HCT116 (cell line): ENCODE measurements around the gene SLC40A1. TPM values are rescaled to one million over a fixed set of nuclear protein-coding genes. Genes with fewer than 3 reads are reported as not detected.

ENCODE experiments used
- ATAC-seq: fragments of 200-7000 bp; cut with Tn5 transposase; 2 replicates; pipeline ENCODE4 v1.9.1; 2020; ENCODE audit warnings: mild to moderate bottlenecking, moderate library complexity
- BruUV-seq: library from RNA; stranded (reverse); fragments of 400-500 nt; replicated peaks from 2 replicates; lab custom pipeline; 2021; lab: Mats Ljungman, UMichigan
- CTCF ChIA-PET: fragments of 300-600 bp; sonication (Branson Sonifier 250); formaldehyde crosslinking; loops from one replicate; lab custom pipeline; 2021; ENCODE audit warnings: antibody characterized with exemption; lab: Charles Lee
- POLR2A ChIA-PET: fragments of 300-600, 350-600 bp; sonication (Branson Sonifier 250); formaldehyde crosslinking; loops from one replicate; lab custom pipeline; 2021; ENCODE audit warnings: antibody characterized with exemption; lab: Charles Lee
- RAD21 ChIA-PET, 2 experiments: fragments of 300-600 bp; sonication (Branson Sonifier 250); formaldehyde crosslinking; loops; one replicate each; lab custom pipeline; 2023; ENCODE audit warnings: low total read pairs in 2 of 2; ENCODE audit not compliant: uncharacterized antibody in 2 of 2, unreplicated experiment in 2 of 2, low non-redundant PET in 1 of 2; lab: Charles Lee
- DNase-seq: peaks from one replicate; pipeline ENCODE4 v3.0.0-alpha.2; 2010; ENCODE audit warnings: low read depth, low spot score
- H2AFZ ChIP-seq: fragments of 200-600 bp; shearing (Covaris generic), sonication (generic); 2 replicates; pipeline ENCODE4 v1.6.1; 2017; ENCODE audit warnings: low read depth, mixed run types, mixed read lengths, antibody characterized with exemption, low read length; ENCODE audit not compliant: poor library complexity, severe bottlenecking
- H3K27ac ChIP-seq: 2 replicates; pipeline ENCODE4 v1.5.1; 2012; ENCODE audit warnings: low read depth, low read length
- H3K27me3 ChIP-seq: fragments of 200-600 bp; sonication (generic); 2 replicates; pipeline ENCODE4 v1.6.1; 2016; ENCODE audit warnings: mixed run types, low read length, mixed read lengths; ENCODE audit not compliant: insufficient read depth
- H3K36me3 ChIP-seq, 2 experiments: fragments of 200-500 bp in 1 of 2; fragments of 200-600 bp in 1 of 2; sonication (Bioruptor generic) in 1 of 2; sonication (generic) in 1 of 2; 2 replicates each; pipeline versions ENCODE4 v1.5.1 to v1.6.1; 2014 to 2016; ENCODE audit warnings: low read length in 2 of 2, inconsistent platforms in 1 of 2, mixed read lengths in 1 of 2, mixed run types in 1 of 2; ENCODE audit not compliant: insufficient read depth in 2 of 2, control insufficient read depth in 1 of 2
- H3K4me1 ChIP-seq, 2 experiments: fragments of 200-600 bp in 1 of 2; sonication (generic) in 1 of 2; 2 replicates each; pipeline versions ENCODE4 v1.5.1 to v1.6.1; 2012 to 2017; ENCODE audit warnings: low read length in 2 of 2, inconsistent platforms in 1 of 2, mild to moderate bottlenecking in 1 of 2, mixed read lengths in 1 of 2, mixed run types in 1 of 2, moderate library complexity in 1 of 2; ENCODE audit not compliant: insufficient read depth in 2 of 2, control insufficient read depth in 1 of 2
- H3K4me2 ChIP-seq: fragments of 200-600 bp; sonication (generic); 2 replicates; pipeline ENCODE4 v1.6.1; 2017; ENCODE audit warnings: mixed run types, low read length, mixed read lengths
- H3K4me3 ChIP-seq, 2 experiments: fragments of 200-600 bp in 1 of 2; sonication (generic) in 1 of 2; replicated peaks in 1 of 2; 2 replicates each; pipeline ENCODE4 v1.5.1; 2011 to 2016; ENCODE audit warnings: low read length in 2 of 2, control low read depth in 1 of 2, low read depth in 1 of 2, mild to moderate bottlenecking in 1 of 2, mixed read lengths in 1 of 2, mixed run types in 1 of 2
- H3K79me2 ChIP-seq: fragments of 200-600 bp; sonication (generic); 2 replicates; pipeline ENCODE4 v1.6.1; 2017; ENCODE audit warnings: mild to moderate bottlenecking, mixed run types, low read length, moderate library complexity, mixed read lengths; ENCODE audit not compliant: insufficient read depth
- H3K9ac ChIP-seq: fragments of 200-600 bp; sonication (generic); 2 replicates; pipeline ENCODE4 v1.6.1; 2016; ENCODE audit warnings: low read length, mixed read lengths
- H3K9me2 ChIP-seq: fragments of 200-600 bp; sonication (generic), shearing (Covaris generic); 2 replicates; pipeline ENCODE4 v1.6.1; 2017; ENCODE audit warnings: mixed run types, mild to moderate bottlenecking, moderate library complexity; ENCODE audit not compliant: insufficient read depth
- H3K9me3 ChIP-seq, 2 experiments: fragments of 200-500 bp in 1 of 2; fragments of 200-600 bp in 1 of 2; sonication (Bioruptor generic) in 1 of 2; sonication (generic) in 1 of 2; 2 replicates each; pipeline ENCODE4 v1.6.1; 2014 to 2017; ENCODE audit warnings: low read length in 2 of 2, mixed read lengths in 2 of 2, inconsistent platforms in 1 of 2, low read depth in 1 of 2, mild to moderate bottlenecking in 1 of 2, mixed run types in 1 of 2, moderate library complexity in 1 of 2; ENCODE audit not compliant: control insufficient read depth in 1 of 2, insufficient read depth in 1 of 2
- H4K20me1 ChIP-seq: fragments of 200-600 bp; sonication (generic), shearing (Covaris generic); 2 replicates; pipeline ENCODE4 v1.6.1; 2017; ENCODE audit warnings: mixed run types, mild to moderate bottlenecking, moderate library complexity; ENCODE audit not compliant: insufficient read depth
- CBX3 ChIP-seq: IDR thresholded peaks from 2 replicates; pipeline ENCODE4 v1.6.1; 2012; ENCODE audit warnings: low read depth
- CEBPB ChIP-seq: IDR thresholded peaks from 2 replicates; pipeline ENCODE4 v1.6.1; 2012; ENCODE audit warnings: low read depth
- CTCF ChIP-seq, 3 experiments: fragments of 200-600 bp in 1 of 3; sonication (generic) in 1 of 3; IDR thresholded peaks in 2 of 3; conservative IDR thresholded peaks in 1 of 3; 2 replicates each; pipeline ENCODE4 v1.5.1; 2012 to 2017; ENCODE audit warnings: low read depth in 2 of 3, low read length in 2 of 3, antibody characterized with exemption in 1 of 3, borderline replicate concordance in 1 of 3, control low read depth in 1 of 3, mild to moderate bottlenecking in 1 of 3, mixed read lengths in 1 of 3, mixed run types in 1 of 3, moderate library complexity in 1 of 3; ENCODE audit not compliant: insufficient read depth in 1 of 3
- EZH2phosphoT487 ChIP-seq: fragments of 200-600 bp; IDR thresholded peaks from 2 replicates; pipeline ENCODE4 v1.6.1; 2018; ENCODE audit warnings: antibody characterized with exemption, borderline replicate concordance
- FOSL1 ChIP-seq: IDR thresholded peaks from 2 replicates; pipeline ENCODE4 v1.6.1; 2012; ENCODE audit warnings: low read depth
- JUND ChIP-seq: IDR thresholded peaks from 2 replicates; pipeline ENCODE4 v1.6.1; 2012
- POLR2AphosphoS5 ChIP-seq: IDR thresholded peaks from 2 replicates; pipeline ENCODE4 v1.6.1; 2011; ENCODE audit warnings: mild to moderate bottlenecking, low read depth, low read length, moderate library complexity
- REST ChIP-seq: IDR thresholded peaks from 2 replicates; pipeline ENCODE4 v1.6.1; 2012; ENCODE audit warnings: low read depth
- SIN3A ChIP-seq: IDR thresholded peaks from 2 replicates; pipeline ENCODE4 v1.6.1; 2012; ENCODE audit warnings: low read depth
- SRF ChIP-seq: IDR thresholded peaks from 2 replicates; pipeline ENCODE4 v1.6.1; 2012; ENCODE audit warnings: low read depth
- TCF7L2 ChIP-seq: IDR thresholded peaks from 2 replicates; pipeline ENCODE4 v1.7.0; 2011; ENCODE audit warnings: borderline replicate concordance, inconsistent platforms; ENCODE audit not compliant: insufficient read depth, insufficient read length; ENCODE audit errors: extremely low read depth
- YY1 ChIP-seq: IDR thresholded peaks from 2 replicates; pipeline ENCODE4 v1.6.1; 2011; ENCODE audit warnings: low read length, low read depth, moderate library complexity, mild to moderate bottlenecking; ENCODE audit not compliant: insufficient replicate concordance; ENCODE audit errors: extremely low read depth
- ZFX ChIP-seq: fragments of 450-650 bp; IDR thresholded peaks from 2 replicates; pipeline ENCODE4 v1.6.1; 2017
- intact Hi-C: fragments of 100-400 bp; cut with micrococcal nuclease; formaldehyde crosslinking; loops from 2 replicates; pipeline ENCODE4 v1.10.0; 2022
- total RNA-seq: library from RNA; stranded (reverse); gene quantifications from one replicate; pipeline ENCODE4 v1.2.1, GENCODE V29; 2021; ENCODE audit not compliant: unreplicated experiment

SLC40A1 gene
- total RNA-seq, 1 experiment from 2014 or later: 1.5 TPM

- Histone ChIP-seq H3K9me2 (no peaks in the 10 kb centered on the region), H3K27me3 (no peaks in the 10 kb centered on the region), H2AFZ (no peak overlapping the region), H3K79me2 (no peaks in the 10 kb centered on the region), H3K9ac (no peak overlapping the region), H3K36me3 (no peaks in the 10 kb centered on the region), H3K4me3 (no peak overlapping the region), H3K4me2 (no peak overlapping the region), H3K4me1 (no peaks in the 10 kb centered on the region), H3K27ac (no peak overlapping the region), H4K20me1 (no peaks in the 10 kb centered on the region), H3K9me3 (no peaks in the 10 kb centered on the region)
- ChIA-PET CTCF (no interaction called here), POLR2A (no interaction called here), RAD21 (no interaction called here)
- DNase-seq: no peak
- BruUV-seq: no TSS peak
- no peak for ATAC-seq
- intact Hi-C loops: no loop called here
- no peak for TF ChIP-seq SRF
- TF ChIP-seq CTCF (IDR thresholded peaks at IDR 0.05 in 2 of 3, conservative IDR thresholded peaks at IDR 0.05 in 1 of 3; ENCODE audit: borderline replicate concordance in 1 of 3, insufficient read depth in 1 of 3, low read depth in 2 of 3, low read length in 2 of 3): no peak
- no peak for TF ChIP-seq FOSL1
- TF ChIP-seq CBX3: no peak
Observed at GRCh38 chr2:189618197-189618596, 37.6 kb upstream of the SLC40A1 start.

GRCh38 chr2:189614585-189614984, 34.0 kb upstream of the SLC40A1 start:
- ChIA-PET CTCF (no interaction called here), RAD21 (no interaction called here), POLR2A (no interaction called here)
- DNase-seq (no peak), ATAC-seq (no peak)
- Histone ChIP-seq H4K20me1 (no peaks in the 10 kb centered on the region), H3K4me2 (no peak overlapping the region), H3K36me3 (no peaks in the 10 kb centered on the region), H3K4me1 (no peaks in the 10 kb centered on the region), H3K9me2 (no peaks in the 10 kb centered on the region), H2AFZ (no peak overlapping the region), H3K27me3 (no peaks in the 10 kb centered on the region), H3K9me3 (no peaks in the 10 kb centered on the region), H3K79me2 (no peaks in the 10 kb centered on the region), H3K4me3 (no peak overlapping the region), H3K9ac (no peak overlapping the region), H3K27ac (no peak overlapping the region)
- BruUV-seq: no TSS peak
- intact Hi-C loops: no loop called here
- TF ChIP-seq CBX3 (no peak), TCF7L2 (no peak), JUND (no peak), SIN3A (no peak), ZFX (no peak), YY1 (no peak), POLR2AphosphoS5 (no peak), REST (no peak), CTCF (IDR thresholded peaks at IDR 0.05 in 2 of 3, conservative IDR thresholded peaks at IDR 0.05 in 1 of 3; ENCODE audit: borderline replicate concordance in 1 of 3, insufficient read depth in 1 of 3, low read depth in 2 of 3, low read length in 2 of 3) (no peak), EZH2phosphoT487 (no peak), CEBPB (no peak)
